ENCODE measurements around the gene FOXE1. TPM values are rescaled to one million over a fixed set of nuclear protein-coding genes. Genes with fewer than 3 reads are reported as not detected.

The FOXE1 gene
- total RNA-seq, 1 experiment from 2014 or later, result not detected

DNA sequence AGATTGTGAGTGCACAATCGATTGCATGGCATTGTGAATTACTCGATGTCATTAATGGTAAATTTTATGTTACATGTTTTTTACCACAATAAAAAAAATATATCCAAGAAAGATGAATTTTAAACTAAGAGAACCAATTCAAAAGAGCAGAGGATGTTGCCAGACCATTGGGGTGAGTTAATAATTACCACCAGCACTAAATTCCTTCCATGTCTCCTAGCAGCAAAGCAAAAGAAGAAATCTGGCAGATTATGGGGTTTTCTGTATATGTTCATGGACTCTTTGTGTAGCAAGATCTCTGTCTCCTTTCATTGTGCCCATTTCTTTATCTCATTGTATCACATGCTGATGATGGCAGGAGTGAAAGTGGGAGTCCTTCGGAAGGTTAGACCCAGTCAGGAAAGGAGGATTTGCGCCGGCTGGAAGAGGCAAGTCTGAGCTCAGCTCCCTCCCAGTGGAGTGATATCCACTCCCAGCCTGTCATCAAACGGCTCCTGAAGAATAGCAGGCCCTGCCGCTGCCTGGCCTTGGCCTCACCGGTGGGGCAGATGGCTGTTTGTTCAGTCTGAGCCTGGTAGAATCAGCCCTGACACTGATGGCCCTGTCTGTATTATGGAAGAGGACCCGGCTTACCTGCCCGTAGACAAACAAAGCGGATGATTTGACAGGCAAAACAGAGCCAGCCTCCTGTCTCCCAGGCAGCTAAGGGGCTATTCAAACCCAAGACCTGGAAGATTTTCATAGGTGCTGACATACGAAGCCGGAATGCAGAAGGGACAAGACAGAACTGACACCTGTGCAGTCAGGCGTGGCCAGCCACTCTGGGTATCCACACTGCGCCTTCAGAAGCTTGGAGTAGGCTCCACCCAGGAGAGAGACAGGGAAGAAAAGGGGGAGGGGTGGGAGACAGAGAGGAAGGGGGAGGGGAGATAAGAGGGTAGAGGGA lies 21.9 kb upstream of the FOXE1 start:
- Mint-ChIP-seq H3K36me3 (ENCODE audit: insufficient read depth, unreplicated experiment) (peaks cover 6% of the 10 kb centered on the region), H3K9me3 (ENCODE audit: unreplicated experiment) (no peaks in the 10 kb centered on the region), H3K27me3 (ENCODE audit: insufficient read depth, unreplicated experiment) (peaks cover 3% of the 10 kb centered on the region), H3K4me3 (ENCODE audit: unreplicated experiment) (no peak overlapping the region), H3K4me1 (ENCODE audit: insufficient read depth, unreplicated experiment) (no peaks in the 10 kb centered on the region), H3K27ac (ENCODE audit: low read depth, unreplicated experiment) (no peak overlapping the region)
- POLR2A ChIA-PET, result no interaction called here
- intact Hi-C loops (cut with micrococcal nuclease), result no loop called here
- TF ChIP-seq, protein P1, sequence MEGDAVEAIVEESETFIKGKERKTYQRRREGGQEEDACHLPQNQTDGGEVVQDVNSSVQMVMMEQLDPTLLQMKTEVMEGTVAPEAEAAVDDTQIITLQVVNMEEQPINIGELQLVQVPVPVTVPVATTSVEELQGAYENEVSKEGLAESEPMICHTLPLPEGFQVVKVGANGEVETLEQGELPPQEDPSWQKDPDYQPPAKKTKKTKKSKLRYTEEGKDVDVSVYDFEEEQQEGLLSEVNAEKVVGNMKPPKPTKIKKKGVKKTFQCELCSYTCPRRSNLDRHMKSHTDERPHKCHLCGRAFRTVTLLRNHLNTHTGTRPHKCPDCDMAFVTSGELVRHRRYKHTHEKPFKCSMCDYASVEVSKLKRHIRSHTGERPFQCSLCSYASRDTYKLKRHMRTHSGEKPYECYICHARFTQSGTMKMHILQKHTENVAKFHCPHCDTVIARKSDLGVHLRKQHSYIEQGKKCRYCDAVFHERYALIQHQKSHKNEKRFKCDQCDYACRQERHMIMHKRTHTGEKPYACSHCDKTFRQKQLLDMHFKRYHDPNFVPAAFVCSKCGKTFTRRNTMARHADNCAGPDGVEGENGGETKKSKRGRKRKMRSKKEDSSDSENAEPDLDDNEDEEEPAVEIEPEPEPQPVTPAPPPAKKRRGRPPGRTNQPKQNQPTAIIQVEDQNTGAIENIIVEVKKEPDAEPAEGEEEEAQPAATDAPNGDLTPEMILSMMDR (IDR thresholded peaks at IDR 0.05; ENCODE audit: unreplicated experiment), result no peak
- no peak for DNase-seq (ENCODE audit: unreplicated experiment)
- no TSS peak for BruUV-seq (replicated peaks)
- CTCF ChIA-PET, result no interaction called here

GRCh38 chr9:97831843-97832636 lies 21.0 kb upstream of the FOXE1 start:
- Mint-ChIP-seq H3K27me3 (ENCODE audit: insufficient read depth, unreplicated experiment) (no peaks in the 10 kb centered on the region), H3K36me3 (ENCODE audit: insufficient read depth, unreplicated experiment) (peaks cover 6% of the 10 kb centered on the region), H3K4me3 (ENCODE audit: unreplicated experiment) (no peak overlapping the region), H3K4me1 (ENCODE audit: insufficient read depth, unreplicated experiment) (no peaks in the 10 kb centered on the region), H3K27ac (ENCODE audit: low read depth, unreplicated experiment) (no peak overlapping the region), H3K9me3 (ENCODE audit: unreplicated experiment) (no peaks in the 10 kb centered on the region)
- no TSS peak for BruUV-seq (replicated peaks)
- intact Hi-C loops (cut with micrococcal nuclease), result no loop called here
- TF ChIP-seq, protein P1 (IDR thresholded peaks at IDR 0.05; ENCODE audit: unreplicated experiment), result no peak
- no peak for DNase-seq (ENCODE audit: unreplicated experiment)
- CTCF ChIA-PET, result no interaction called here
- POLR2A ChIA-PET, result no interaction called here

DNA sequence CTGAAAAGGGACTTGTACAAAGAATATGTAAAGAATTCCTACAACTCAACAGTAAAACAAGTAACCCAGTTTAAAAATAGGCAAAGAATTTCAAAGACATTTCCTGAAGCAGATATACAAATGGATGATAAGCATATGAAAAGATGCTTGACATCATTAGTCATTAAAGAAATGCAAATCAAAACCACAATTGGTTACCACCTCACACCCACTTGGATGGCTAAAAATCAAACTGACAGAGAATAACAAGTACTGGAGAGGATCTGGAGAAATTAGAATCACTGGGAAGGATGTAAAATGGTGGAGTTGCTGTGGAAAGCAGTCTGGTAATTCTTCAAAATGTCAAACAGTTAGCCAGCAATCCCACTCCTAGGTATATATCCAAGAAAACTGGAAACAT lies 12.5 kb upstream of the FOXE1 start:
- Mint-ChIP-seq H3K27me3 (ENCODE audit: insufficient read depth, unreplicated experiment) (peaks cover 4% of the 10 kb centered on the region), H3K27ac (ENCODE audit: low read depth, unreplicated experiment) (no peak overlapping the region), H3K4me3 (ENCODE audit: unreplicated experiment) (no peak overlapping the region), H3K9me3 (ENCODE audit: unreplicated experiment) (no peaks in the 10 kb centered on the region), H3K36me3 (ENCODE audit: insufficient read depth, unreplicated experiment) (no peaks in the 10 kb centered on the region), H3K4me1 (ENCODE audit: insufficient read depth, unreplicated experiment) (peaks cover 7% of the 10 kb centered on the region)
- CTCF ChIA-PET, result no interaction called here
- TF ChIP-seq, protein P1 (IDR thresholded peaks at IDR 0.05; ENCODE audit: unreplicated experiment), result no peak
- DNase-seq (ENCODE audit: unreplicated experiment), result no peak
- intact Hi-C loops (cut with micrococcal nuclease), result no loop called here
- BruUV-seq (replicated peaks), result no TSS peak
- POLR2A ChIA-PET, result interaction anchor here (1.0 kb wide), 1 partner anchor 12 kb away, joined by 3 read pairs; no protein-coding TSS in a partner anchor

DNA sequence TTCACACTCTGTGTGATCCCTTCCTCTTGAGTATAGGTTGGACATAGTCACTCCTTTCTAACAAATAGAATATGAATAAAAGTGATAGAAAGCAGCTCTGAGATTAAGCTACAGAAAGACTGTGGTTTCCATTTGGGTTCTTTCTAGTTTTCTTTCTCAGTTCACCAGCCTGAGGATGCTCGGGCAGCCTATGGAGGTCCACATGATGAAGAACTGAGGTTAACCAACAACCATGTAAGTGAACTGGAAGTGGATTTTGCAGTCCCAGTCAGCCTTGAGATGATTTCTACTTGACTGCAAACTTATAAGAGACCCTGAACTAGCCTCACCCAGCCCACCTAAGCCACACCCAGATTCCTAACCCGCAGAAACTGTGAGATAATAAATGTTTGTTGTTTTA lies 10.1 kb upstream of the FOXE1 start:
- BruUV-seq (replicated peaks), result no TSS peak
- POLR2A ChIA-PET, result no interaction called here
- Mint-ChIP-seq H3K27ac (ENCODE audit: low read depth, unreplicated experiment) (no peak overlapping the region), H3K4me1 (ENCODE audit: insufficient read depth, unreplicated experiment) (peaks cover 7% of the 10 kb centered on the region), H3K36me3 (ENCODE audit: insufficient read depth, unreplicated experiment) (no peaks in the 10 kb centered on the region), H3K27me3 (ENCODE audit: insufficient read depth, unreplicated experiment) (peaks cover 29% of the 10 kb centered on the region), H3K9me3 (ENCODE audit: unreplicated experiment) (no peaks in the 10 kb centered on the region), H3K4me3 (ENCODE audit: unreplicated experiment) (no peak overlapping the region)
- DNase-seq (ENCODE audit: unreplicated experiment), result no peak
- CTCF ChIA-PET, result interaction anchor here (0.8 to 1.2 kb wide), 2 partner anchors 34 to 55 kb away, joined by 3 read pairs; no protein-coding TSS in a partner anchor
- intact Hi-C loops (cut with micrococcal nuclease), result no loop called here
- TF ChIP-seq, protein P1 (IDR thresholded peaks at IDR 0.05; ENCODE audit: unreplicated experiment), result no peak
